Kidney (tissue), 14 donors: ENCODE measurements around the gene MED23. TPM values are rescaled to one million over a fixed set of nuclear protein-coding genes. Genes with fewer than 3 reads are reported as not detected.

ENCODE experiments used
- DNase-seq, 5 donors: peaks; one replicate each; pipeline ENCODE4 v3.0.0-alpha.2; 2013 to 2020
- FAIRE-seq: peaks from 2 replicates; lab custom pipeline; 2012; peaks lifted over from hg19 to GRCh38; lab: Jason Lieb, UNC
- H3K27ac ChIP-seq, 2 donors: one replicate each; pipeline ENCODE4 v1.7.0; 2013; ENCODE audit warnings: low read depth in 2 of 2, low read length in 2 of 2, inconsistent platforms in 1 of 2
- H3K27me3 ChIP-seq: one replicate; pipeline ENCODE4 v1.7.1; 2013; ENCODE audit warnings: low read length, inconsistent platforms; ENCODE audit not compliant: control insufficient read depth, insufficient read depth
- H3K36me3 ChIP-seq, 3 donors: one replicate each; pipeline versions ENCODE4 v1.7.0 to v1.7.1; 2013; ENCODE audit warnings: low read length in 3 of 3, control low read depth in 1 of 3, inconsistent platforms in 1 of 3; ENCODE audit not compliant: insufficient read depth in 3 of 3, control insufficient read depth in 2 of 3
- H3K4me1 ChIP-seq, 3 donors: one replicate each; pipeline versions ENCODE4 v1.7.0 to v1.7.1; 2013; ENCODE audit warnings: low read length in 3 of 3, inconsistent platforms in 1 of 3, low read depth in 1 of 3; ENCODE audit not compliant: control insufficient read depth in 2 of 3, insufficient read depth in 2 of 3
- H3K4me3 ChIP-seq, 3 donors: one replicate each; pipeline versions ENCODE4 v1.7.0 to v1.8.1; 2013; ENCODE audit warnings: low read length in 3 of 3, control low read depth in 1 of 3, inconsistent platforms in 1 of 3
- H3K9ac ChIP-seq, 3 donors: one replicate each; pipeline versions ENCODE4 v1.7.0 to v1.7.1; 2013; ENCODE audit warnings: low read length in 3 of 3, control low read depth in 1 of 3, inconsistent platforms in 1 of 3
- H3K9me3 ChIP-seq, 3 donors: one replicate each; pipeline versions ENCODE4 v1.7.0 to v1.7.1; 2013; ENCODE audit warnings: low read length in 3 of 3, control low read depth in 1 of 3, inconsistent platforms in 1 of 3; ENCODE audit not compliant: control insufficient read depth in 2 of 3, insufficient read depth in 1 of 3
- intact Hi-C: fragments of 100-400 bp; cut with DNase I; formaldehyde crosslinking; loops from one replicate; pipeline ENCODE4 v1.11.1; 2022
- polyA plus RNA-seq: library from polyadenylated mRNA; stranded (reverse); fragments of 350-450 nt; fragmentation: Illumina TruSeq; extraction: RNeasy Lipid Tissue Mini Kit (QIAGEN cat#74804); gene quantifications from one replicate; pipeline ENCODE4 v1.2.3, GENCODE V29; 2014; ENCODE audit warnings: low read depth, low replicate concordance; ENCODE audit not compliant: insufficient read depth
- total RNA-seq: library from RNA; stranded (reverse); fragmentation: NEBNext Ultra II Directional; extraction: Animal tissue kit (Norgen Biotek cat#: 25700); gene quantifications from one replicate; pipeline ENCODE4 v1.2.1, GENCODE V29; 2021
- TF ChIP-seq, protein P1 (sequence below): IDR thresholded peaks from 3 replicates; pipeline ENCODE4 v1.5.1; 2012; ENCODE audit warnings: mild to moderate bottlenecking, moderate library complexity, borderline replicate concordance; ENCODE audit not compliant: insufficient read depth; ENCODE audit errors: extremely low read depth
- donor health status: control.
- donor health status: control.
- donor health status: control.
- donor health status: control.
- donor health status: control.
- donor health status: DM: yes; HTN: yes; CAD: no.
- donor health status: Normal renal cell carcinoma (clear cell type).

The MED23 gene
- total and polyA plus RNA-seq, 2 donors from 2014 or later, result 7.7 to 27.4 TPM

DNA sequence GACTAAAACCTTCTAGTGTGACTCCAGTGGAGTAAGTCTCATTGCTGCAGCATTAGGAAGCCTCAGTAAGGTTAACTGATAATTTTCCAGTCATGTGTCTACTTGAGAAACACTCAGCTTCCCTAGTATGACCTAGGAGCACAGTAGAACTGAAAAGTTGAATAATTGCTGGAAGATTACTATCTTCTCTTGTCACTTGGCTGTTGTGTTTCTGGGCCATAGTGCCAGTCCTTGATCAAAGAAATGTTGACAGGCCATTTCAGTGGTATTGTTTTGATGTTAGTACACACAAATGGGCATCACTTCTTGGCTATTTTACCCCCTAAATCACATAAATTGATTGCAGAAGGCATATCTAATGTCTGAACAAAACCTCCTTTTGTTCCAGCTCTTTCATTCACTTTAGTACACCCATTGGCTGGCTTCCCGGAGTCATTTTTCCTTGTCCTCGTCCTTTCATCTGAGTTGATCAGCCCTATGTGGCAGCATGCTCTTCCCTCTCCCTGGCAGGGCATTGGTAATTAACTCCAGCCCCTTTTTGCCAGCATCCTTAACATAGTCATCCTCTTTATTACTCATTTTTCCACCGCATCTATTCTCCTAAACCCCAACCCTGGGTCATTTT, 15.1 kb upstream of the MED23 start:
- Histone ChIP-seq H3K27me3 (no peaks in the 10 kb centered on the region), H3K4me1 (no peaks in the 10 kb centered on the region), H3K9me3 (no peaks in the 10 kb centered on the region), H3K9ac (no peak overlapping the region), H3K36me3 (no peaks in the 10 kb centered on the region), H3K4me3 (no peak overlapping the region), H3K27ac (no peak overlapping the region)
- TF ChIP-seq, protein P1, sequence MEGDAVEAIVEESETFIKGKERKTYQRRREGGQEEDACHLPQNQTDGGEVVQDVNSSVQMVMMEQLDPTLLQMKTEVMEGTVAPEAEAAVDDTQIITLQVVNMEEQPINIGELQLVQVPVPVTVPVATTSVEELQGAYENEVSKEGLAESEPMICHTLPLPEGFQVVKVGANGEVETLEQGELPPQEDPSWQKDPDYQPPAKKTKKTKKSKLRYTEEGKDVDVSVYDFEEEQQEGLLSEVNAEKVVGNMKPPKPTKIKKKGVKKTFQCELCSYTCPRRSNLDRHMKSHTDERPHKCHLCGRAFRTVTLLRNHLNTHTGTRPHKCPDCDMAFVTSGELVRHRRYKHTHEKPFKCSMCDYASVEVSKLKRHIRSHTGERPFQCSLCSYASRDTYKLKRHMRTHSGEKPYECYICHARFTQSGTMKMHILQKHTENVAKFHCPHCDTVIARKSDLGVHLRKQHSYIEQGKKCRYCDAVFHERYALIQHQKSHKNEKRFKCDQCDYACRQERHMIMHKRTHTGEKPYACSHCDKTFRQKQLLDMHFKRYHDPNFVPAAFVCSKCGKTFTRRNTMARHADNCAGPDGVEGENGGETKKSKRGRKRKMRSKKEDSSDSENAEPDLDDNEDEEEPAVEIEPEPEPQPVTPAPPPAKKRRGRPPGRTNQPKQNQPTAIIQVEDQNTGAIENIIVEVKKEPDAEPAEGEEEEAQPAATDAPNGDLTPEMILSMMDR, result no peak
- intact Hi-C loops, result no loop called here
- DNase-seq (no peak), FAIRE-seq (no peak)

DNA sequence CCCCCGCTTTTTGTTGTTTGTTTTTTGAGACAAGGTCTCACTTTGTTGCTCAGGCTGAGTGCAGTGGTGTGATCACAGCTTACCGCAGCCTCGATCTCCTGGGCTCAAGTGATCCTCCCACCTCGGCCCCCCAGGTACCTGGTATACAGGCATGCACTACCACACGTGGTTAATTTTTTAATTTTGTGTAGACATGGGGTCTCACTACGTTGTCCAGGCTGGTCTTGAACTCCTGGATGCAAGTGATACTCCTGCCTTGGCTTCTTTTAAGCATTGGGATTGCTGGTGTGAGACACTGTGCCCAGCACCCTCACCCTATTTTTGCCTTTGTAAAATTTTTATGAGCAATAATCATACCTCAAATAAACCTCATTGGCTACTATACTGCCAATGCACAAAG, 14.5 kb upstream of the MED23 start:
- Histone ChIP-seq H3K27ac (no peak overlapping the region), H3K27me3 (no peaks in the 10 kb centered on the region), H3K9me3 (no peaks in the 10 kb centered on the region), H3K4me3 (no peak overlapping the region), H3K4me1 (no peaks in the 10 kb centered on the region), H3K9ac (no peak overlapping the region), H3K36me3 (no peaks in the 10 kb centered on the region)
- FAIRE-seq, result no peak
- intact Hi-C loops, result no loop called here
- no peak for DNase-seq
- TF ChIP-seq, protein P1, result no peak

DNA sequence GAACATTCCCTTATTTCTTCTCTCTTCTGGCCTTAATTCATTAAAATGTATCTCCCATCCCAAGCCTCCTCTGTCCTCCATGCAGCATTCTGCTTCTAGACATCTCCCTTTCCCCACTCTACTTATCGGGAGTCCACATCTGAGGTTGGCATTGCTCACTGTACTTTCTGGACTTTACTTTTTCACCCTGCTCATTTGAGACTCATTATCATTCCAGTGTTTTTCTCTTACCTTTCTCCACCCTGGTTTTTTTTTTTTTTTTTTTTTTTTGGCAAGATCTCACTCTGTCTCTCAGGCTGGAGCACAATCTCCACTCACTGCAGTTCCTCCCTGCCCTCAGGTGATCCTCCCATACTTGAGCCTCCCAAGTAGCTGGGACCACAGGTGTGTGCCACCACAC, 13.5 kb upstream of the MED23 start:
- Histone ChIP-seq H3K27ac (no peak overlapping the region), H3K27me3 (no peaks in the 10 kb centered on the region), H3K9ac (no peak overlapping the region), H3K4me1 (no peaks in the 10 kb centered on the region), H3K9me3 (no peaks in the 10 kb centered on the region), H3K36me3 (no peaks in the 10 kb centered on the region), H3K4me3 (no peak overlapping the region)
- TF ChIP-seq, protein P1, result no peak
- FAIRE-seq (no peak), DNase-seq (no peak)
- intact Hi-C loops, result no loop called here

DNA sequence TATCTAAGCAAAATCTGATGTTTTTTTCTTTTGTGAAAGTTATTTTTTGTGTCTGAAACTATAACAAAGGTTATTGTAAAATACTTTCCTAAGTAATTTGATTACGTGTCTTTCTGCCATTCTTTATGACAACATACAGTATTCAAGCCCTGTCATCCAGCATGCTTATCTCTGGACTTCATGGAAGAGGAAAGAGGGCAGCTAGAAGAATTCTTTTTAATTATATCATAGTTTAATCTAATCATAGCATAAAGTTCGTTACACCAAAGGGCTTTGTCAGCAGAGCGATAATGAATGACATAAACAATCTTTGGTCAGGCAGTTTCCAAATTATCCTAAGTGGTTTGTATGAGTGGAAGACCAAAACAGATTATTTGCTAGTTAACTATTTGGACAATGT, 12.5 kb upstream of the MED23 start:
- no peaks in the 10 kb centered on the region for H3K4me1 ChIP-seq
- FAIRE-seq, result no peak
- no peaks in the 10 kb centered on the region for H3K36me3 ChIP-seq
- no peak overlapping the region for H3K4me3 ChIP-seq
- no peaks in the 10 kb centered on the region for H3K9me3 ChIP-seq
- intact Hi-C loops, result no loop called here
- H3K27ac ChIP-seq, result no peak overlapping the region
- no peaks in the 10 kb centered on the region for H3K27me3 ChIP-seq
- no peak overlapping the region for H3K9ac ChIP-seq
- DNase-seq, result no peak
- TF ChIP-seq, protein P1, result no peak
